ENCODE data around the gene PIP5K1B. TPM values are rescaled to one million over a fixed set of nuclear protein-coding genes. Genes with fewer than 3 reads are reported as not detected.

Gene PIP5K1B
- total RNA-seq, 1 donor from 2014 or later: 0.71 TPM

- no peak for DNase-seq (ENCODE audit: low read depth)
- H3K36me3 ChIP-seq (ENCODE audit: control insufficient read depth, insufficient read depth, low read length): no peaks in the 10 kb centered on the region
- H3K27me3 ChIP-seq (ENCODE audit: control insufficient read depth, insufficient read depth, low read length): peaks cover 33% of the 10 kb centered on the region
- no peak overlapping the region for H3K4me3 ChIP-seq (ENCODE audit: low read depth, low read length)
- TF ChIP-seq, protein P1, sequence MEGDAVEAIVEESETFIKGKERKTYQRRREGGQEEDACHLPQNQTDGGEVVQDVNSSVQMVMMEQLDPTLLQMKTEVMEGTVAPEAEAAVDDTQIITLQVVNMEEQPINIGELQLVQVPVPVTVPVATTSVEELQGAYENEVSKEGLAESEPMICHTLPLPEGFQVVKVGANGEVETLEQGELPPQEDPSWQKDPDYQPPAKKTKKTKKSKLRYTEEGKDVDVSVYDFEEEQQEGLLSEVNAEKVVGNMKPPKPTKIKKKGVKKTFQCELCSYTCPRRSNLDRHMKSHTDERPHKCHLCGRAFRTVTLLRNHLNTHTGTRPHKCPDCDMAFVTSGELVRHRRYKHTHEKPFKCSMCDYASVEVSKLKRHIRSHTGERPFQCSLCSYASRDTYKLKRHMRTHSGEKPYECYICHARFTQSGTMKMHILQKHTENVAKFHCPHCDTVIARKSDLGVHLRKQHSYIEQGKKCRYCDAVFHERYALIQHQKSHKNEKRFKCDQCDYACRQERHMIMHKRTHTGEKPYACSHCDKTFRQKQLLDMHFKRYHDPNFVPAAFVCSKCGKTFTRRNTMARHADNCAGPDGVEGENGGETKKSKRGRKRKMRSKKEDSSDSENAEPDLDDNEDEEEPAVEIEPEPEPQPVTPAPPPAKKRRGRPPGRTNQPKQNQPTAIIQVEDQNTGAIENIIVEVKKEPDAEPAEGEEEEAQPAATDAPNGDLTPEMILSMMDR (IDR thresholded peaks at IDR 0.05; ENCODE audit: insufficient read depth, low read length, poor library complexity, severe bottlenecking): no peak
Observed at GRCh38 chr9:68708513-68708912, 3.5 kb downstream of the PIP5K1B start.

DNA sequence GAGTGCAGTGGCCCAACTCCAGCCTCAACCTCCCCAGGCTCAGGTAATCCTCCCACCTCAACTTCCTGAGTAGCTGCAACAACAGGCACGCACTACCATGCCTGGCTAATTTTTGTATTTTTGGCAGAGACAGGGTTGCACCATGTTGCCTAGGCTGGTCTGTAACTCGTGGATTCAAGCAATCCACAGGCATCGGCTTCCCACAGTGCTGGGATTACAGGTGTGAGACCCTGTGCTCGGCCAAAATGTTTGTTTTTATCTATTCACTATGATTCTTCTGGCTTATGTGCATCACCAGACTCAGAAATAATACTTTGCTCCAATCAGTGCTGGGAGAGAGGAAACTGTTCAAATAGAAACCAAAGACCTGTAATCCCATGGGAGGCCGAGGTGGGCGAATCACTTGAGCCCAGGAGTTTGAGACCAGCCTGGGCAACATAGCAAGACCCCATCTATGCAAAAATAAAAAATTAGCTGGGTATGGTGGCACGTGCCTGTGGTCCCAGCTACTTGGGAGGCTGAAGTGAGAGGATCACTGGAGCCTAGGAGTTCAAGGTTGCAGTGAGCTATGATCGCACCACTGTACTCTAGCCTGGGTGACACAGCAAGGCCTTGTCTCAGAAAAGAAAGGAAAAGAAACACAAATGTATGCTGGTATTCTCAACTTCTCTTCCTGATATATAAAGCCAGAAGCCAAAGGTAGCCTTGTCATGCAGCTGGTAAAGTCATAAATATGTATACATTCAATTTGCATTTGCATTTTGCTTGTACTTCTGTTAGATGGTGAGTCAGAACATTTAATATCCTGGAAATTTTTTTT lies 4.5 kb downstream of the PIP5K1B start:
- Histone ChIP-seq H3K4me3 (ENCODE audit: low read depth, low read length) (no peak overlapping the region), H3K36me3 (ENCODE audit: control insufficient read depth, insufficient read depth, low read length) (no peaks in the 10 kb centered on the region), H3K27me3 (ENCODE audit: control insufficient read depth, insufficient read depth, low read length) (peaks cover 28% of the 10 kb centered on the region)
- TF ChIP-seq, protein P1 (IDR thresholded peaks at IDR 0.05; ENCODE audit: insufficient read depth, low read length, poor library complexity, severe bottlenecking): no peak
- DNase-seq (ENCODE audit: low read depth): no peak

GRCh38 chr9:68710111-68710471 lies 5.1 kb downstream of the PIP5K1B start:
- H3K4me3 ChIP-seq (ENCODE audit: low read depth, low read length): no peak overlapping the region
- peaks cover 23% of the 10 kb centered on the region for H3K27me3 ChIP-seq (ENCODE audit: control insufficient read depth, insufficient read depth, low read length)
- TF ChIP-seq, protein P1 (IDR thresholded peaks at IDR 0.05; ENCODE audit: insufficient read depth, low read length, poor library complexity, severe bottlenecking): no peak
- no peak for DNase-seq (ENCODE audit: low read depth)
- no peaks in the 10 kb centered on the region for H3K36me3 ChIP-seq (ENCODE audit: control insufficient read depth, insufficient read depth, low read length)

DNA sequence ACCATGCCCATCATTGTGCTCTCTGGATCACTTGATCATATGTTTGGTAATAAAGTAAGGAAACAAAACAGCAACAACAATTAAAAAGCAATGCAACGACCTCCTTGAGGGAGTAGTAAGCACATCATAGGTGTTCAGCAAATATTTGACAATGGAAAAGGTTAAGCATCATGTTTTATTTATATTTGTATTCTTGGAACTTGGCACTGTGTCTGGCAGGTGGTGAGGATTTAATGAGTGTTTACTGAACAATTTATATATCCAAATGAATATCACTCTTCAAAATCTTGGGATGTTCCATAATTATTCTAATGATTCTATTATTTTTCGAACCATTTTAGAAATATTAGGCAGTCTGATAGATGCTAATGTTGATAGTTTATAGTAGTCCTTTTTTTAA lies 6.2 kb downstream of the PIP5K1B start:
- Histone ChIP-seq H3K36me3 (ENCODE audit: control insufficient read depth, insufficient read depth, low read length) (no peaks in the 10 kb centered on the region), H3K4me3 (ENCODE audit: low read depth, low read length) (no peak overlapping the region), H3K27me3 (ENCODE audit: control insufficient read depth, insufficient read depth, low read length) (peaks cover 12% of the 10 kb centered on the region)
- TF ChIP-seq, protein P1 (IDR thresholded peaks at IDR 0.05; ENCODE audit: insufficient read depth, low read length, poor library complexity, severe bottlenecking): no peak
- no peak for DNase-seq (ENCODE audit: low read depth)

GRCh38 chr9:68711932-68712331 lies 6.9 kb downstream of the PIP5K1B start:
- Histone ChIP-seq H3K4me3 (ENCODE audit: low read depth, low read length) (no peak overlapping the region), H3K36me3 (ENCODE audit: control insufficient read depth, insufficient read depth, low read length) (no peaks in the 10 kb centered on the region), H3K27me3 (ENCODE audit: control insufficient read depth, insufficient read depth, low read length) (peaks cover 6% of the 10 kb centered on the region)
- no peak for DNase-seq (ENCODE audit: low read depth)
- TF ChIP-seq, protein P1 (IDR thresholded peaks at IDR 0.05; ENCODE audit: insufficient read depth, low read length, poor library complexity, severe bottlenecking): no peak

Data from kidney epithelial cell (primary cell).